HK-2 (cell line): ENCODE data around the gene DEFB116.
A peak's percentile ranks its signal among the peaks of the same experiment; 100 is the strongest.
"Not testable (repeated sequence)": the region's sequence is repeated elsewhere in the genome, so short reads cannot be mapped to it uniquely, and the experiment has no call there.

Experiments used
- DNase-seq: peaks from one replicate; pipeline ENCODE4 v3.0.0-alpha.2; 2018; ENCODE audit not compliant: unreplicated experiment

The DEFB116 gene, protein sequence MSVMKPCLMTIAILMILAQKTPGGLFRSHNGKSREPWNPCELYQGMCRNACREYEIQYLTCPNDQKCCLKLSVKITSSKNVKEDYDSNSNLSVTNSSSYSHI

DNA sequence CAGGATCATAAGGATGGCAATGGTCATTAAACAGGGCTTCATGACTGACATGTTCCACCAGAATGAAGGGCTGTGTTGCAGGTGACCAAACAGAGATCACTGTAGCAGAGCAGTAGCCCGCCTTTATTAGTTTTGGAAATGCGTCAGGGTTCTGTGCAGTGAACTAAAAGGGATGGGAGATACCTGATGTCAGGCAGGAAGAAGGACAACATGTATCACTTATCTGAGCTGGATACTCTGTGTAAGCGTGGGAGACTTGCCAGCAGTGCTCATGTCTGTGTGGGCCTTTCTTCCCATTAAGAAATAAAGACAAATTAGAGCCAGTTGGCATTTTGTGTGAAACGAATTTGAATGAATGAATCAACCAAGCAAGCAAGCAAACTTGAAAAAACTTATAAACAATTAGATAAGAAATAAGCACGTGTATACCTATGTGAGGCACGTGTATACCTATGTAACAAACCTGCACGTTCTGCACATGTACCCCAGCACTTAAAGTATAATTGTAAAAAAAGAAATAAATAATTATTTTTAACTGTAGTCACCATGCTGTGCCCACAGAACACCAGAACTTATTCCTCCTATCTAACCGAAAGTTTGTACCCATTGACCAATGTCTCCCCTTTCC is at the start of gene DEFB116:
Gene DEFB116 (minus strand): TSS at position 51 of the 628 bp plus-strand sequence. CDS start 0 bp downstream, at position 51.
- no peak for DNase-seq

- DNase-seq: no peak
Measured at GRCh38 chr20:31355981-31356380, 47.6 kb upstream of the DEFB116 start.

DNA sequence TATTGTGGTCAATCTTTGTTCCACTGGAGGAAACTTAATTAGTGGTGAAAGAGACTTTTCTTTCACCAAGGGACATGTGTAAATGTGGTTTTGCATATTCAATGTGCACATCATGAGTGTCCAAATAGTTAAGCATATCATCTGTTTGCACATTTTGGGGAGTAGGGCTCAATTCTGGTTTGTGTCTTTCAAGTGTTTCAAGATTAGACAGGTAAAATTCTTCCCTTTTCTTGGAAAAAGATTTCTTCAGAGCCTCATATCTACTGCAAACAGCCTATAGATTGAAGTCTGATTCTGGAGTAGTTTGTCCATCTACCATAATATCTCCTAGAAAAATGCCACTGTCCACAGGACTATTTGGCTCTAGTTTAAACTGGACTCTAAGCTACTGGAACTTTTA is 33.1 kb upstream of the DEFB116 start:
- DNase-seq: no peak

DNA sequence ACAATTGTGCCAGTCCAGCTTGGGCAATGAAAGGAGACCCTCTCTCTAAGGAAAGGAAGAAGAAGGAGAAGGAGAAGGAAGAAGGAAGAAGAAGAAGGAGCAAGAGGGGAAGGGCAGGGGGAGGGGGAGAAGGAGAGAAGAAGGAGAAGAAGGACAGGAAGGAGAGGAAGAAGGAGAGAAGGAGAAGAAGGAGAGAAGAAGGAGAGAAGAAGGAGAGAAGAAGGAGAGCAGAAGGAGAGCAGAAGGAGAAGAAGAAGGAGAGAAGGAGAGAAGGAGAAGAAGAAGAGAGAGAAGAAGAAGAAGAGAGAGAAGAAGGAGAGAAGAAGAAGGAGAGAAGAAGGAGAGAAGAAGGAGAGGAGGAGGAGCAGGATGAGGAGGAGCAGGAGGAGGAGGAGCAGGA is 22.5 kb upstream of the DEFB116 start:
- DNase-seq: no peak

GRCh38 chr20:31322504-31322903 is 14.1 kb upstream of the DEFB116 start:
- no peak for DNase-seq

GRCh38 chr20:31284964-31285363 is 23.4 kb downstream of the DEFB116 start:
- DNase-seq: not testable (repeated sequence)

DNA sequence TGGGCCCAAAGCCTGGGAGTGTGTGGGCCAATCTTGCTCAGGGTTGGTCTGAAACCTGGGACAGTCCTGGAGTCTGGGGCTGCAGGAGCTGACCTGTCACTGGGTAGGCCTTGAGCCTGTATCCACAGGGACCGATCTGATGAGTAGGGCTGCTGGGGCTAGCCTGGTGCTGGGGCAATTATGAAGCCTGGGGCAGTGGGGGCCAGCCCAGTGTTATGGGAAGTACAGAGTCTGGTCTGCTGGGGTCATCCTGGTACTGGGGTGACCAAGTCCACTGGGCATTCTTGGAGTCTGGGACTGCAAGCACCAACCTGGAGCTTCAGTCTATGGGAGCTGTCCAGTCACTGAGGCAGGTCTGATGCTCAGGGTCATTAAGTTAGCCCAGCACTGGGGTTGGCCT is 30.2 kb downstream of the DEFB116 start:
- DNase-seq: no peak

GRCh38 chr20:31274441-31274840 is 33.9 kb downstream of the DEFB116 start:
- DNase-seq: no peak

DNA sequence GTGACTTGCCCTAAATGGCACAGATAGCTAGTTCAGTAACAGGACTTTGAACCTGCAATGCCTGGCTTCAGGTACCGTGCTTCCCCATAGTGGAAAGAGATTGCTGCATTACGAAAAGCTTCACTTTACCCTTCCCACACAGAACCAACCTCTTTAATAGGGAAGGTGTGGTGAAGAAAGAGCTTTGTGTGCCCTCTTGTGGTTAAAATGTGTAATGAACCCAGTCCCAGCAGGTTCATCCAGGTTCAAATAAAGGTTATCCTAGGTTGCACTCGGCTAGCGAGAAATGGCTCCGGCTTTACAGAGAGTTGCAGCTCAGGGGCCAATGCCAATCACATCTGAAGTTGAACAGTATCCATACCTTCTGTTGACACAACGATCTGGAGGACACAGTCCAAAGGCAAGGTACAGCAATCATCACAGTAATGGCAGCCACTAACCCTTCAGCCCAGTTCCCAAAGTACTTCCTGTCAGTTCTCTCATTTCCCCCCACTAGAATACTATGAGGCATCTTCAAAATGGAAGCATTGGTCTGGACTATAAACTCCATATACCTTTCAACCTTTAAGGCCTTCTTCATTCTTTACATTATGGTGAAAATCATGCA is 48.0 kb downstream of the DEFB116 start:
- DNase-seq: peak; percentile 24

- no peak for DNase-seq
Measured at GRCh38 chr20:31257364-31257763, 51.0 kb downstream of the DEFB116 start, which contains the start of gene DEFB115. Gene DEFB115 (plus strand): TSS chr20:31257664. CDS start chr20:31257664, 0 bp downstream.

DNA sequence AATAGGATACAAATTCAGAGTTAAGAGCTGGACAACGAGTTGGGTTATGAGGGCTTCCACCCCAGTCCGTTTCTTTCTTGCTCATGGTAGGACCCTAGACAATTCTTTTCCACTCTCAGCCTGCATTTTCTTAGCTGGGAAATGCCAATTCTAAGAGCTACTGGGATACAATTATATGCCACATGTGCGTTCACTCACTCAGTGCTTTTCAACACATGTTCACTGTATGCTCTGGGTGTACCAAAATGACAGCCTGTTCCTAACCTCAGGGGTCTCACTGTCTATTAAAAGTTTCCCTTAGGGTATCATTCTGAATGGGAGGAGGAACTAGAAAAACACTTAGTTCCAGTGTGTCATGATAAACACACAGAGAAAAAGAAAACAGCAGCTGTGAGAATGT is 51.4 kb downstream of the DEFB116 start:
- DNase-seq: no peak
